Iris pigment epithelial cell (primary cell): ENCODE results near the gene GAS2L2.

Experiments used
- DNase-seq: peaks from one replicate; pipeline ENCODE4 v3.0.0-alpha.2; 2011; ENCODE audit warnings: low read depth

GAS2L2 gene

DNA sequence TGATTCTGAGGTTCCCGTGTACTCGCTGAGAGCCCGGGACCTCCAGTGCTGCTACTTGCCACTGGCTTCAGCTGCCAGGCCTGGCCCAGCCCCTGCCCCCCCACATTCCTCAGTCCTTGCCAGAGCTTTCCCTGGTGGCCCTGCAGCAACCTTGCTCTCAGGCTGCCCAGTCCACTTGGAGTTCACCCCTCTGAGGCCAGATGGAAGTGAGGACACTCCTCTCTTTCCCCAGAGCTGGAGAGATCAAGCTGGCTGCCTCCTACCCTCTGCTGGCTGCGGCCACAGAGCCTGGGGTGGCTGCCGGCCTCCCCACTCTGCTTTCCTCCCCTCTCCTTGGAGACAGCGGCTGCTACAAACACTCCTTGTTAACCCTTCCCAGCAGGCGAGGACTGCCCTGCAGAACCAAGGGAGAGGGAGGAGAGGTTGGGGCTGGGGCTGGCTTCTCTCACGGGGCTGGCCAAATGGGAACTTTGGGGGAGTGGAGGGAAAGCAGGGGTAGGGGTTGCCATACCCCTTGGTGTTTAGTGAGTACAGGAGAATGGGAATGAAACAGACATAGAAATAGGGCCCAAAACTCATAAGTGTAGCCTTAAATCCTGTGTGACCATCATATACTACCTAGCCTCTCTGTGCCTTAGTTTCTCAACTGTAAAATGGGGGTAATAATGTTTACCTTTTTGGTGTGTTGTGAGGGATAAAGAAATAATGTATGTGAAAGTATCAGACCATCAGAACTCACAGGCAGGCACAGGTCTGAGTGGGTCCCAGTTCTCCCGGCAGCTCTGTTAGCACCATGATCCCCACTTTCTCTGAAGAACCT, at the start of gene GAS2L2:
Gene GAS2L2, minus strand, starts transcription at position 295 of the 820 bp plus-strand sequence. CDS start 389 bp downstream, outside the sequence.
- peak; percentile 18 for DNase-seq

DNA sequence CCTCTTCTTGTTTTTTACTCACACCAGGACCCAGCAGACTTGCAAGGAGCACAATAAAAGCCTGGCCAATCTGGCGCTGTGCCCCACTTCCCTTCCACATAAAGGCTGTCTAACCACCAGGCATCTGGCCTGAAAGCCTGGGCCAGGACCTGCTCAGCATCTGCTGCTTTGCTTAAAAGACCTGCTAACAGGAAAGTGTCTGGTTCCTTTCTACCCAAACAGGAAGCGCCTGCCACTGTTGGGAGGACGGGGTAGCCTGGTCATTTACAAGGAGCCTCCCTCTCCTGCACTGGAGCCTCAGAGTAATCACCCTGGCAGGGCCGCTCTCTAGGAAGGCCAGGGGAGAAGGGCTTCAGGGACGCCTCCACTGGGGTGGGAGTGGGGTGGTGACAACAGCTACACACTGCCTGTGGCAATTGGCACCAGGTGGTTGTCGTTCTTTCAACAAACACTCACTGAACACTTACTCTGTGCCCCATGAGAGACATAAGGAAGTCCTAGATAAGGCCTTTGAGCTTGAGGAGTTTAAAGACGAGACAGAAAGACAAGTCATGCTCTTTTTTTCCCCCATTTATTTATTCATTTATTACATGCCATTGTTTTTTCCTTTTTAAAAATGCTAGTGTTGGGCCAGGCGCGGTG, 48.7 kb upstream of the GAS2L2 start:
- DNase-seq = peak; percentile 59

GRCh38 chr17:35799942-35800341, 46.9 kb upstream of the GAS2L2 start:
- DNase-seq = no peak

- no peak for DNase-seq
Observed at GRCh38 chr17:35797918-35798317, 44.9 kb upstream of the GAS2L2 start.

DNA sequence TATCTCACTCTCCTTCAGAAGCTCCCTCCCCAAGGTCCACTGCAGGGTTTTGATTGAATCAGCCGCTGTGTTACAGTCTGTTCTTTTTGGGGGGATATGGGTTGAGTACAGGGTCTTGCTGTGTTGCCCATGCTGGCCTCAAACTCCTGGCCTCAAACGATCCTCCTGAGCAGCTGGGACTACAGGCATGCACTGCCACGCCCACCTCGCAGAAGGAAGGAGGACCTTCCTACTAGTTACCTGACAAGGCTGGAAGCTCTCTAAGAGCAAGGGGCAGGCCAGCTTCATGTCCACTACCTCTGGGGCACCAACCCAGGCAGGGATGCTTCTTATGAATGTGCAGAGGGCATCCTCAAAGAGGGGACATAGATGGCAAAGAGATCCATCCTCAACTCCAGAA, 44.3 kb upstream of the GAS2L2 start:
- DNase-seq = no peak

GRCh38 chr17:35796942-35797341, 43.9 kb upstream of the GAS2L2 start:
- no peak for DNase-seq

- DNase-seq = no peak
Observed at GRCh38 chr17:35795871-35796265, 42.8 kb upstream of the GAS2L2 start.

- DNase-seq = no peak
Observed at GRCh38 chr17:35795007-35795870, 42.2 kb upstream of the GAS2L2 start, which contains the start of gene MMP28. Gene MMP28 (minus strand): TSS chr17:35795641. CDS start chr17:35795377, 264 bp downstream.

GRCh38 chr17:35793257-35793656, 40.2 kb upstream of the GAS2L2 start:
- DNase-seq = no peak

GRCh38 chr17:35791681-35792350, 38.8 kb upstream of the GAS2L2 start:
- DNase-seq = no peak

DNA sequence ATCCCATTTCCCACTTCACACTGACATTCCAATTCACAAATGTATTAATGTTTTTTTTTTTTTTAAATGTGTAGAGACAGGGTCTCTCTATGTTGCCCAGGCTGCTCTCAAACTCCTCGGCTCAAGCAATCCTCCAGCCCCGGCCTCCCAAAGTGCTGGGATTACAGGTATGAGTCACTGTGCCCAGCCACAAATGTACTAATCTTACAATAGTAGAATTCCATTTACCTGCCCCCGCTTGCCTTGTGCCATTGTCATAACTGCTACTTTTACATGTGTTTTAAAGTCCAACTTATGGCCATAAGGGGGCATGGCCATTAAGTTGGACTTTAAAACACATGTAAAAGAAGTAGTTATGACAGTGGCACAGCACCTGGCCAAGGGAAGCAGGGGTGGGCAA, 37.8 kb upstream of the GAS2L2 start:
- DNase-seq = no peak

- peak; percentile 97 for DNase-seq
Observed at GRCh38 chr17:35788477-35789368, 35.7 kb upstream of the GAS2L2 start.

GRCh38 chr17:35786941-35787432, 33.9 kb upstream of the GAS2L2 start:
- DNase-seq = peak; percentile 63

GRCh38 chr17:35784895-35785294, 31.9 kb upstream of the GAS2L2 start:
- DNase-seq = no peak

DNA sequence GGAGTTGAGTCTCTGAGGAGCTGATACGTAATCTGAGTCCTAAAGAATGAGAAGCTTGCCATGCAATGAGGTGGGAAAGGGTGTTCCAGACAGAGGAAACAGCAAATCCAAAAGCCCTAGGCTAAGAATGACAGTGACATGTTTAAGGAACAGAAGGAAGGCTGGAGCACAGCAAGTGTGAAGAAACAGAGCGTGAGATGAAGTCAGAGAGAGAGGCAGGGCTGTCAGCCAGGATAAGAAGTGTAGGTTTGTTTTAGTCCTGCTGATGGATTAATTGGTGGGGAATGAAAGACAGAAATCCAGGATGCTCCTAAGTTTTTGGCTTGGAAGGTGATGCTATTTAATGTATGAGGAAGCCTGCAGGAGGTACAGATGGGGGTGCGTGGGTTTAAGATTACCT, 27.9 kb upstream of the GAS2L2 start:
- no peak for DNase-seq

- DNase-seq = peak; percentile 30
Observed at GRCh38 chr17:35778641-35779196, 25.7 kb upstream of the GAS2L2 start.

GRCh38 chr17:35775583-35775982, 22.5 kb upstream of the GAS2L2 start:
- DNase-seq = no peak

DNA sequence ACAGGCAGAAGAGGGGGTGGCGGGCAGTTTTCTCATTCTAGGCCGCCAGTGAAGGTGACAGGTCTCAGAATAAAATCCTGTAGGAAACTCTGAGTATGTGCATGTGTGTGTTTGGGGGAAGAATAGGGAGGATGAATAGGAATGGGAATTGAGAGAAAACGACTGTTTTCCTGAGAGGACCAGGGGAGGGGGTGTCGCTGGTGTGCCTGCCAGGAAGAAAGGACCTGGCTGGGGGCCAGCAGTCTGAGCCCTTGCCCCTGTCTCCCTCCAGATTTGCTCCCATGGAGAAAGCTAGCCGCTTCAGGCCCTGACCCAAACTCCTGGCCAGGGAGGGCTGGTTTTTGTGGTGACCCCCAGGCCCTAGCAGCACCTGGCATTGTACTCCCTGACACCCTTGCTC, 22.0 kb upstream of the GAS2L2 start:
- DNase-seq = no peak

GRCh38 chr17:35774499-35774898, 21.5 kb upstream of the GAS2L2 start:
- no peak for DNase-seq

GRCh38 chr17:35773679-35774425, 20.8 kb upstream of the GAS2L2 start:
- DNase-seq = no peak
